SK-N-SH (cell line): Measurements from ENCODE around the gene GALNTL6. TPM values are rescaled to one million over a fixed set of nuclear protein-coding genes. Genes with fewer than 3 reads are reported as not detected.

ENCODE experiments used
- CTCF ChIA-PET: fragments of 300-600, 350-600 bp; formaldehyde crosslinking; extraction: SDS; loops from one replicate; lab custom pipeline; 2021; lab: Yijun Ruan, JAX
- POLR2A ChIA-PET: fragments of 350-600 bp; sonication (Branson Sonifier 250); formaldehyde crosslinking; extraction: SDS; loops from one replicate; lab custom pipeline; 2020; ENCODE audit warnings: antibody characterized with exemption, inconsistent platforms; lab: Yijun Ruan, JAX
- DNase-seq: peaks from one replicate; pipeline ENCODE4 v3.0.0; 2012
- H2AFZ ChIP-seq: fragments of 200-600 bp; sonication (generic); 2 replicates; pipeline ENCODE4 v1.8.1; 2016; ENCODE audit warnings: antibody characterized with exemption, mild to moderate bottlenecking, low read depth
- H3F3A ChIP-seq: fragments of 200-600 bp; sonication (generic); replicated peaks from 2 replicates; pipeline ENCODE3; 2016; ENCODE audit warnings: antibody characterized with exemption, mild to moderate bottlenecking; ENCODE audit not compliant: insufficient read depth
- H3K27ac ChIP-seq, 2 experiments: fragments of 200-500 bp in 1 of 2; fragments of 200-600 bp in 1 of 2; sonication (Bioruptor generic) in 1 of 2; sonication (generic), shearing (Covaris generic) in 1 of 2; 2 replicates each; pipeline versions ENCODE4 v1.5.1 to v1.6.1; 2014 to 2016; ENCODE audit warnings: low read depth in 2 of 2, inconsistent platforms in 1 of 2, low read length in 1 of 2, mild to moderate bottlenecking in 1 of 2, mixed read lengths in 1 of 2
- H3K27me3 ChIP-seq: fragments of 200-600 bp; sonication (generic), shearing (Covaris generic); 2 replicates; pipeline ENCODE4 v1.6.1; 2016; ENCODE audit warnings: mixed run types; ENCODE audit not compliant: insufficient read depth
- H3K36me3 ChIP-seq, 2 experiments: fragments of 200-500 bp in 1 of 2; fragments of 200-600 bp in 1 of 2; sonication (Bioruptor generic) in 1 of 2; sonication (generic) in 1 of 2; replicated peaks in 1 of 2; 2 replicates each; pipeline versions ENCODE3 to v1.5.1; 2014 to 2016; ENCODE audit warnings: low read length in 1 of 2, mild to moderate bottlenecking in 1 of 2; ENCODE audit not compliant: insufficient read depth in 2 of 2, control insufficient read depth in 1 of 2
- H3K4me1 ChIP-seq, 2 experiments: fragments of 200-500 bp in 1 of 2; fragments of 200-600 bp in 1 of 2; sonication (Bioruptor generic) in 1 of 2; sonication (generic), shearing (Covaris generic) in 1 of 2; 2 replicates each; pipeline versions ENCODE4 v1.5.1 to v1.6.1; 2014 to 2016; ENCODE audit warnings: low read depth in 1 of 2, low read length in 1 of 2, mixed run types in 1 of 2; ENCODE audit not compliant: insufficient read depth in 2 of 2, control insufficient read depth in 1 of 2
- H3K4me2 ChIP-seq: fragments of 200-600 bp; sonication (generic), shearing (Covaris generic); 2 replicates; pipeline ENCODE4 v1.6.1; 2017; ENCODE audit warnings: mixed run types
- H3K4me3 ChIP-seq, 2 experiments: fragments of 200-500 bp in 1 of 2; fragments of 200-600 bp in 1 of 2; sonication (Bioruptor generic) in 1 of 2; sonication (generic), shearing (Covaris generic) in 1 of 2; 2 replicates each; pipeline versions ENCODE4 v1.5.1 to v1.8.1; 2014 to 2016; ENCODE audit warnings: low read depth in 2 of 2, inconsistent platforms in 1 of 2, low read length in 1 of 2, mild to moderate bottlenecking in 1 of 2, mixed read lengths in 1 of 2, moderate library complexity in 1 of 2
- H3K79me2 ChIP-seq: fragments of 200-600 bp; sonication (generic); 2 replicates; pipeline ENCODE4 v1.8.1; 2017; ENCODE audit warnings: mild to moderate bottlenecking; ENCODE audit not compliant: insufficient read depth
- H3K9ac ChIP-seq: fragments of 200-600 bp; sonication (generic); 2 replicates; pipeline ENCODE4 v1.6.1; 2017; ENCODE audit warnings: mixed run types
- H3K9me2 ChIP-seq: fragments of 200-600 bp; sonication (generic); 2 replicates; pipeline ENCODE4 v1.6.1; 2017; ENCODE audit warnings: mixed run types
- H3K9me3 ChIP-seq: fragments of 200-600 bp; sonication (generic); 2 replicates; pipeline ENCODE4 v1.6.1; 2017; ENCODE audit warnings: mixed run types, mild to moderate bottlenecking, moderate library complexity
- H4K20me1 ChIP-seq: fragments of 200-600 bp; sonication (generic); 2 replicates; pipeline ENCODE4 v1.6.1; 2017; ENCODE audit warnings: mild to moderate bottlenecking, mixed run types; ENCODE audit not compliant: insufficient read depth
- CHD2 ChIP-seq: fragments of 150-350 bp; IDR thresholded peaks from 2 replicates; pipeline ENCODE4 v1.6.1; 2018; ENCODE audit warnings: low read length; ENCODE audit not compliant: partially characterized antibody
- EZH2phosphoT487 ChIP-seq: fragments of 200-600 bp; sonication (generic); IDR thresholded peaks from 2 replicates; pipeline ENCODE4 v1.6.1; 2017; ENCODE audit warnings: low read depth, mixed run types, mild to moderate bottlenecking, antibody characterized with exemption, moderate library complexity, borderline replicate concordance
- FOXJ3 ChIP-seq: sonication (generic); formaldehyde crosslinking; IDR thresholded peaks from 2 replicates; pipeline ENCODE4 v1.5.1; 2020; ENCODE audit warnings: mild to moderate bottlenecking, missing genetic modification reagents
- GABPA ChIP-seq: IDR thresholded peaks from 2 replicates; pipeline ENCODE4 v1.4.0; 2012; ENCODE audit warnings: low read depth, mild to moderate bottlenecking
- GATA2 ChIP-seq: sonication (generic); formaldehyde crosslinking; IDR thresholded peaks from 2 replicates; pipeline ENCODE4 v1.5.0; 2020; ENCODE audit warnings: mild to moderate bottlenecking, missing genetic modification reagents
- IRF3 ChIP-seq: fragments of 150-350 bp; IDR thresholded peaks from 2 replicates; pipeline ENCODE4 v1.6.1; 2016; ENCODE audit warnings: mild to moderate bottlenecking, low read depth, low read length
- JUND ChIP-seq: IDR thresholded peaks from 2 replicates; pipeline ENCODE4 v1.4.0; 2012
- MEF2A ChIP-seq: IDR thresholded peaks from 2 replicates; pipeline ENCODE4 v1.4.0; 2012; ENCODE audit warnings: low read depth, borderline replicate concordance
- MXI1 ChIP-seq: IDR thresholded peaks from 2 replicates; pipeline ENCODE4 v1.6.1; 2012; ENCODE audit warnings: mild to moderate bottlenecking, low read depth, low read length, improper control_type of control experiment
- NFIC ChIP-seq: IDR thresholded peaks from 2 replicates; pipeline ENCODE4 v1.4.0; 2012; ENCODE audit warnings: borderline replicate concordance
- RAD21 ChIP-seq: IDR thresholded peaks from 2 replicates; pipeline ENCODE4 v1.6.1; 2012; ENCODE audit warnings: mild to moderate bottlenecking, low read length
- RCOR1 ChIP-seq: fragments of 150-350 bp; IDR thresholded peaks from 2 replicates; pipeline ENCODE4 v1.6.1; 2017; ENCODE audit warnings: antibody characterized with exemption, low read length
- RFX5 ChIP-seq: IDR thresholded peaks from 2 replicates; pipeline ENCODE4 v1.6.1; 2012; ENCODE audit warnings: mild to moderate bottlenecking, improper control_type of control experiment, low read length
- RXRA ChIP-seq: IDR thresholded peaks from 2 replicates; pipeline ENCODE4 v1.4.0; 2012; ENCODE audit warnings: low read depth, mild to moderate bottlenecking, borderline replicate concordance
- TCF12 ChIP-seq: IDR thresholded peaks from 2 replicates; pipeline ENCODE4 v1.4.0; 2012
- TEAD4 ChIP-seq: IDR thresholded peaks from 2 replicates; pipeline ENCODE4 v1.4.0; 2012; ENCODE audit warnings: mild to moderate bottlenecking, borderline replicate concordance; ENCODE audit not compliant: insufficient read depth
- YY1 ChIP-seq: IDR thresholded peaks from 2 replicates; pipeline ENCODE4 v1.4.0; 2012; ENCODE audit warnings: low read depth, mild to moderate bottlenecking
- WGBS: methylation state at CpG from one replicate; pipeline ENCODE4 v1.1.6; 2017; ENCODE audit warnings: low lambda C conversion rate; 5-methylcytosine and 5-hydroxymethylcytosine counted together
- polyA plus RNA-seq, 3 experiments: library from polyadenylated mRNA; depleted of rRNA; stranded (reverse); fragments of >200 nt; gene quantifications; 2 replicates each; pipeline ENCODE4 v1.2.3, GENCODE V29; 2012
- TF ChIP-seq, protein P1 (sequence below): IDR thresholded peaks from 2 replicates; pipeline ENCODE4 v1.6.1; 2012; ENCODE audit warnings: mild to moderate bottlenecking, low read depth, low read length, moderate library complexity
- TF ChIP-seq, protein P2 (sequence below): IDR thresholded peaks from 2 replicates; pipeline ENCODE4 v1.4.0; 2012; ENCODE audit warnings: low read depth, borderline replicate concordance
- TF ChIP-seq, protein P3 (sequence below): IDR thresholded peaks from 2 replicates; pipeline ENCODE4; 2012
- TF ChIP-seq, protein P4 (sequence below): fragments of 150-350 bp; IDR thresholded peaks from 2 replicates; pipeline ENCODE4 v1.6.1; 2017; ENCODE audit warnings: antibody characterized with exemption, low read length, low read depth, borderline replicate concordance
- TF ChIP-seq, protein P5 (sequence below): fragments of 200-600 bp; sonication (generic); IDR thresholded peaks from 2 replicates; pipeline ENCODE4 v1.6.1; 2017; ENCODE audit warnings: antibody characterized with exemption, mild to moderate bottlenecking, moderate library complexity

Gene GALNTL6
- polyA plus RNA-seq, 1 of the 3 experiments (the other 2 are of a cell fraction), result 0.07 TPM

DNA sequence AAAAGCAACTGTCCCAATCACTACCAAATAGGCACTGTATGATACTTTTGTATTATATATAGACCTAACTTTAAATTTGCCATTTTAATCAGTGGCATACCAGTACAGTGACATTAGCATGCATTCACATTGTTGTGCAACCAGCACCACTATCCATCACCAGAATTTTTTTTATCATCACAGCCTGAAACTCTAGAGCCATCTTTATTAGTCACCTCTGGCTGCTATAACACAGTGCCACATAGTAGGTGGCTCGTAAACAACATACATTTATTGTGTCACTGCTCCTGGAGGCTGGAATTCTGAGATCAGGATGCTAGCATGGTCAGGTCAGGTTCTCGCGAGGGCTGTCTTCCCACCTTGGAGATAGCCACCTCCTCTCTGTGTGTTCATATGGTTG is 1167.0 kb downstream of the GALNTL6 start (continued):
- TF ChIP-seq, protein P1, sequence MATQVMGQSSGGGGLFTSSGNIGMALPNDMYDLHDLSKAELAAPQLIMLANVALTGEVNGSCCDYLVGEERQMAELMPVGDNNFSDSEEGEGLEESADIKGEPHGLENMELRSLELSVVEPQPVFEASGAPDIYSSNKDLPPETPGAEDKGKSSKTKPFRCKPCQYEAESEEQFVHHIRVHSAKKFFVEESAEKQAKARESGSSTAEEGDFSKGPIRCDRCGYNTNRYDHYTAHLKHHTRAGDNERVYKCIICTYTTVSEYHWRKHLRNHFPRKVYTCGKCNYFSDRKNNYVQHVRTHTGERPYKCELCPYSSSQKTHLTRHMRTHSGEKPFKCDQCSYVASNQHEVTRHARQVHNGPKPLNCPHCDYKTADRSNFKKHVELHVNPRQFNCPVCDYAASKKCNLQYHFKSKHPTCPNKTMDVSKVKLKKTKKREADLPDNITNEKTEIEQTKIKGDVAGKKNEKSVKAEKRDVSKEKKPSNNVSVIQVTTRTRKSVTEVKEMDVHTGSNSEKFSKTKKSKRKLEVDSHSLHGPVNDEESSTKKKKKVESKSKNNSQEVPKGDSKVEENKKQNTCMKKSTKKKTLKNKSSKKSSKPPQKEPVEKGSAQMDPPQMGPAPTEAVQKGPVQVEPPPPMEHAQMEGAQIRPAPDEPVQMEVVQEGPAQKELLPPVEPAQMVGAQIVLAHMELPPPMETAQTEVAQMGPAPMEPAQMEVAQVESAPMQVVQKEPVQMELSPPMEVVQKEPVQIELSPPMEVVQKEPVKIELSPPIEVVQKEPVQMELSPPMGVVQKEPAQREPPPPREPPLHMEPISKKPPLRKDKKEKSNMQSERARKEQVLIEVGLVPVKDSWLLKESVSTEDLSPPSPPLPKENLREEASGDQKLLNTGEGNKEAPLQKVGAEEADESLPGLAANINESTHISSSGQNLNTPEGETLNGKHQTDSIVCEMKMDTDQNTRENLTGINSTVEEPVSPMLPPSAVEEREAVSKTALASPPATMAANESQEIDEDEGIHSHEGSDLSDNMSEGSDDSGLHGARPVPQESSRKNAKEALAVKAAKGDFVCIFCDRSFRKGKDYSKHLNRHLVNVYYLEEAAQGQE, result no peak
- no peak for TF ChIP-seq GATA2 (CRISPR knock-in tag)
- TF ChIP-seq, protein P2, sequence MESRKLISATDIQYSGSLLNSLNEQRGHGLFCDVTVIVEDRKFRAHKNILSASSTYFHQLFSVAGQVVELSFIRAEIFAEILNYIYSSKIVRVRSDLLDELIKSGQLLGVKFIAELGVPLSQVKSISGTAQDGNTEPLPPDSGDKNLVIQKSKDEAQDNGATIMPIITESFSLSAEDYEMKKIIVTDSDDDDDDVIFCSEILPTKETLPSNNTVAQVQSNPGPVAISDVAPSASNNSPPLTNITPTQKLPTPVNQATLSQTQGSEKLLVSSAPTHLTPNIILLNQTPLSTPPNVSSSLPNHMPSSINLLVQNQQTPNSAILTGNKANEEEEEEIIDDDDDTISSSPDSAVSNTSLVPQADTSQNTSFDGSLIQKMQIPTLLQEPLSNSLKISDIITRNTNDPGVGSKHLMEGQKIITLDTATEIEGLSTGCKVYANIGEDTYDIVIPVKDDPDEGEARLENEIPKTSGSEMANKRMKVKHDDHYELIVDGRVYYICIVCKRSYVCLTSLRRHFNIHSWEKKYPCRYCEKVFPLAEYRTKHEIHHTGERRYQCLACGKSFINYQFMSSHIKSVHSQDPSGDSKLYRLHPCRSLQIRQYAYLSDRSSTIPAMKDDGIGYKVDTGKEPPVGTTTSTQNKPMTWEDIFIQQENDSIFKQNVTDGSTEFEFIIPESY, result no peak
- TF ChIP-seq CHD2, result no peak
- no peak for TF ChIP-seq JUND
- TF ChIP-seq RAD21, result no peak
- TF ChIP-seq NFIC, result no peak
- TF ChIP-seq EZH2phosphoT487, result no peak
- TF ChIP-seq GABPA, result no peak

GRCh38 chr4:172982151-172982590 is 1169.0 kb downstream of the GALNTL6 start:
- no peaks in the 10 kb centered on the region for H3K79me2 ChIP-seq
- H3K9ac ChIP-seq, result no peak overlapping the region
- TF ChIP-seq NFIC (no peak), RCOR1 (no peak), YY1 (no peak), TCF12 (no peak), IRF3 (no peak), RFX5 (no peak), GATA2 (CRISPR knock-in tag) (no peak), JUND (no peak), MEF2A (no peak), TEAD4 (no peak), FOXJ3 (CRISPR knock-in tag) (no peak), RXRA (no peak), RAD21 (no peak), MXI1 (no peak)
- TF ChIP-seq, protein P3, sequence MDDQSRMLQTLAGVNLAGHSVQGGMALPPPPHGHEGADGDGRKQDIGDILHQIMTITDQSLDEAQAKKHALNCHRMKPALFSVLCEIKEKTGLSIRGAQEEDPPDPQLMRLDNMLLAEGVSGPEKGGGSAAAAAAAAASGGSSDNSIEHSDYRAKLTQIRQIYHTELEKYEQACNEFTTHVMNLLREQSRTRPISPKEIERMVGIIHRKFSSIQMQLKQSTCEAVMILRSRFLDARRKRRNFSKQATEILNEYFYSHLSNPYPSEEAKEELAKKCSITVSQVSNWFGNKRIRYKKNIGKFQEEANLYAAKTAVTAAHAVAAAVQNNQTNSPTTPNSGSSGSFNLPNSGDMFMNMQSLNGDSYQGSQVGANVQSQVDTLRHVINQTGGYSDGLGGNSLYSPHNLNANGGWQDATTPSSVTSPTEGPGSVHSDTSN, result no peak
- TF ChIP-seq, protein P4, sequence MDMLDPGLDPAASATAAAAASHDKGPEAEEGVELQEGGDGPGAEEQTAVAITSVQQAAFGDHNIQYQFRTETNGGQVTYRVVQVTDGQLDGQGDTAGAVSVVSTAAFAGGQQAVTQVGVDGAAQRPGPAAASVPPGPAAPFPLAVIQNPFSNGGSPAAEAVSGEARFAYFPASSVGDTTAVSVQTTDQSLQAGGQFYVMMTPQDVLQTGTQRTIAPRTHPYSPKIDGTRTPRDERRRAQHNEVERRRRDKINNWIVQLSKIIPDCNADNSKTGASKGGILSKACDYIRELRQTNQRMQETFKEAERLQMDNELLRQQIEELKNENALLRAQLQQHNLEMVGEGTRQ, result no peak
- TF ChIP-seq, protein P5, sequence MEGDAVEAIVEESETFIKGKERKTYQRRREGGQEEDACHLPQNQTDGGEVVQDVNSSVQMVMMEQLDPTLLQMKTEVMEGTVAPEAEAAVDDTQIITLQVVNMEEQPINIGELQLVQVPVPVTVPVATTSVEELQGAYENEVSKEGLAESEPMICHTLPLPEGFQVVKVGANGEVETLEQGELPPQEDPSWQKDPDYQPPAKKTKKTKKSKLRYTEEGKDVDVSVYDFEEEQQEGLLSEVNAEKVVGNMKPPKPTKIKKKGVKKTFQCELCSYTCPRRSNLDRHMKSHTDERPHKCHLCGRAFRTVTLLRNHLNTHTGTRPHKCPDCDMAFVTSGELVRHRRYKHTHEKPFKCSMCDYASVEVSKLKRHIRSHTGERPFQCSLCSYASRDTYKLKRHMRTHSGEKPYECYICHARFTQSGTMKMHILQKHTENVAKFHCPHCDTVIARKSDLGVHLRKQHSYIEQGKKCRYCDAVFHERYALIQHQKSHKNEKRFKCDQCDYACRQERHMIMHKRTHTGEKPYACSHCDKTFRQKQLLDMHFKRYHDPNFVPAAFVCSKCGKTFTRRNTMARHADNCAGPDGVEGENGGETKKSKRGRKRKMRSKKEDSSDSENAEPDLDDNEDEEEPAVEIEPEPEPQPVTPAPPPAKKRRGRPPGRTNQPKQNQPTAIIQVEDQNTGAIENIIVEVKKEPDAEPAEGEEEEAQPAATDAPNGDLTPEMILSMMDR, result no peak
- H3K4me3 ChIP-seq, result no peak overlapping the region
- H4K20me1 ChIP-seq, result no peaks in the 10 kb centered on the region
- H3K36me3 ChIP-seq, result no peaks in the 10 kb centered on the region
- H3K4me2 ChIP-seq, result no peak overlapping the region
- peak overlapping the region in 1 of 2 experiments; percentile 61; a peak in 2 of 4 replicates for H3K27ac ChIP-seq
- H3K27me3 ChIP-seq, result no peaks in the 10 kb centered on the region
- H3K9me3 ChIP-seq, result no peaks in the 10 kb centered on the region
- ChIA-PET CTCF (no interaction called here), POLR2A (no interaction called here)
- peak overlapping the region; percentile 40; the same call in 1 of the 2 replicates for H2AFZ ChIP-seq
- no peaks in the 10 kb centered on the region for H3K9me2 ChIP-seq
- peaks cover 0 to 8% of the 10 kb centered on the region in 2 experiments; a peak in 1 of 4 replicates for H3K4me1 ChIP-seq
- peaks cover 10% of the 10 kb centered on the region for H3F3A ChIP-seq
- WGBS, result 10% methylated on average over 2 of the region's 2 CpGs
- DNase-seq, result no peak
